ENCODE data around the gene KLF11.

KLF11 gene

DNA sequence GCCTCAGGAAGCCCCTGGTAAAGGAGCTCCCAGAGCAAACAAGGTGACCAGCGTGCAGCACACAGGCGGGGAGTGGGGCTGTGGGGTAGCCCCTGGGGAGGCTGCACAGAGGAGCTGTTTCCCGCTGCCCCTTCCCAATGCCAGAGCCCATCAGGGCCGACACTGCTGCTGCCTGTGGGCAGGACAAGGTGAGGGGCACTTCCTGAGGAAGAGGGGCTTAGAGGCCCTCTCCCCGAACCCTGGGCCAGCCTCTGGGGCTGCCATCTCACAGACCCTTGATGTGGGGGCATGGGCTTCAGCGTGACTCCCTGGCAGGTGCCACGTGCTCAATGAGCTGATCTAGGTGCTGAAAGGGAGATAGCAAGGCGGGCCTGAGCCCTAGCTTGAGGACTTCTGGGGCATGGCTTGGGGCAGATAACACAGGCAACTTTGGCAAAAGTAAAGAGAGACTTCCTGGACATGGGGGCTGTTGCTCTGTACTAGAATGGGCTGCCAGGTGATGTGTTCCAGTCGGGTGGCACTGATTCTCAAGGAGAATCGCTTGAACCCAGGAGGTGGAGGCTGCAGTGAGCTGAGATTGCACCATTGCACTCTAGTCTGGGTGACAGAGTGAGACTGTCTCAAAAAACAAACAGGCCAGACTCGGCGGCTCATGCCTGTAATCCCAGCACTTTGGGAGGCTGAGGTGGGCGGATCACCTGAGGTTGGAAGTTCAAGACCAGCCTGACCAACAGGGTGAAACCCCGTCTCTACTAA lies 9.9 kb upstream of the KLF11 start:
- no peak for DNase-seq (ENCODE audit: low read depth, low spot score)
- Histone ChIP-seq H3K9me3 (ENCODE audit: control insufficient read depth, insufficient read depth, low read length) (no peaks in the 10 kb centered on the region), H3K27me3 (ENCODE audit: control insufficient read depth, insufficient read depth, low read length) (no peaks in the 10 kb centered on the region), H3K4me3 (ENCODE audit: low read length) (no peak overlapping the region), H3K36me3 (ENCODE audit: control insufficient read depth, insufficient read depth, low read length) (no peaks in the 10 kb centered on the region; the same call in 1 of the 2 replicates), H3K4me1 (ENCODE audit: control insufficient read depth, insufficient read depth, low read length) (peaks cover 3% of the 10 kb centered on the region), H3K27ac (ENCODE audit: low read length) (no peak overlapping the region)
- no CpG with 5 or more reads among the region's 14 CpGs for WGBS (ENCODE audit: insufficient coverage, insufficient read length)

DNA sequence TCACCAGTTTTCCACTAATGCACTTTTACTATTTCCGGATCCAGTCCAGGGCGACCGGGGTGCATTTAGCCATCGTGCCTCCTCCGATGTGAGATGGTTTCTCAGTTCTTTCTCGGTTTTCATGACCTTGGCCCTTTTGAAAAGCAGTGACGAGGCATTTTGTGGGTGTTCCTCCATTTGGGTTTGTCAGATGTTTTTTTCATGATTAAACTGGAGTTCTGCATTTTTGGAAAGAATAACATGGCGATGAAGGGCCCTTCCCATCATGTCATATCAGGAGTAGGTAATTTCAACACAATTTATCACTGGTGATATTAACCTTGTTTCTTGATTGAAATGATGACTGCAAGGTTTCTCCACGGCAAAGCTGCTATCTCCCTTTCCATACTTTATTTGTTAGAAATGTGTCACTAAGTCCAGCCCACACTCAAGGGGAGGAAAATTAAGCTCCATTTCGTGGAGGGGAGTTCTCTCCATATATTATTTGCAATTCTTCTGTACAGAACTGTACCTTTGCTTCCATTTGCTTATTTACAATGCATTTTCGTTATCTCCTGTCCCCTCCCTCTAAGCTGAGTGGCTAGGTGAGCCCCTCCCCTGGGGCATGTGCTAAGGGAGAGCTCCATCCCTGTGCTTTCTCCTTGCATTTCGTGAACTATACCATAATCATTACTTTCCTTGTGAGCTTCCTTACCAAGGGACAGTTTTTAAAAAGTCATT lies 8.9 kb upstream of the KLF11 start:
- Histone ChIP-seq H3K36me3 (ENCODE audit: control insufficient read depth, insufficient read depth, low read length) (no peaks in the 10 kb centered on the region; the same call in 1 of the 2 replicates), H3K27me3 (ENCODE audit: control insufficient read depth, insufficient read depth, low read length) (no peaks in the 10 kb centered on the region), H3K9me3 (ENCODE audit: control insufficient read depth, insufficient read depth, low read length) (no peaks in the 10 kb centered on the region), H3K4me3 (ENCODE audit: low read length) (no peak overlapping the region), H3K27ac (ENCODE audit: low read length) (no peak overlapping the region), H3K4me1 (ENCODE audit: control insufficient read depth, insufficient read depth, low read length) (peaks cover 1% of the 10 kb centered on the region)
- no peak for DNase-seq (ENCODE audit: low read depth, low spot score)
- WGBS (ENCODE audit: insufficient coverage, insufficient read length): no CpG with 5 or more reads among the region's 12 CpGs

DNA sequence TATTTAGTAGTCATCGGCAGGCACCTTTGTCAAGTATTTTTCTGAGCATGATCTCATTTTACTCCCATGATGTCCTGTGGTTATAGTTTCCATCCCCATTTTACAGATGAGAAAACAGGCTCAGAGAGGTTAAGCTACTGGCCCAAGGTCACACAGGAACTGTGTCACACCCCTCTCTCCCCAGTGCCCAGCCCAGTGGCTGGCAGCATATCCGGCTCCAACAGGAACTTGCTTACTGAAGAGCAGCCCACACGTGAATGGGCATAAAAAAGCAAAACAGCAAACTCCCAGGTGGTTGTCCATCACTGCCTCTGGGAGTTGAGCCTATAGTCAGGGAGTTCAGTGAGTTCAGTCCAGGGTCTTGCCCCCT lies 8.3 kb upstream of the KLF11 start:
- Histone ChIP-seq H3K36me3 (ENCODE audit: control insufficient read depth, insufficient read depth, low read length) (no peaks in the 10 kb centered on the region; the same call in 1 of the 2 replicates), H3K4me3 (ENCODE audit: low read length) (no peak overlapping the region), H3K27me3 (ENCODE audit: control insufficient read depth, insufficient read depth, low read length) (no peaks in the 10 kb centered on the region), H3K9me3 (ENCODE audit: control insufficient read depth, insufficient read depth, low read length) (no peaks in the 10 kb centered on the region), H3K27ac (ENCODE audit: low read length) (no peak overlapping the region), H3K4me1 (ENCODE audit: control insufficient read depth, insufficient read depth, low read length) (peaks cover 1% of the 10 kb centered on the region)
- no CpG with 5 or more reads among the region's 3 CpGs for WGBS (ENCODE audit: insufficient coverage, insufficient read length)
- no peak for DNase-seq (ENCODE audit: low read depth, low spot score)

DNA sequence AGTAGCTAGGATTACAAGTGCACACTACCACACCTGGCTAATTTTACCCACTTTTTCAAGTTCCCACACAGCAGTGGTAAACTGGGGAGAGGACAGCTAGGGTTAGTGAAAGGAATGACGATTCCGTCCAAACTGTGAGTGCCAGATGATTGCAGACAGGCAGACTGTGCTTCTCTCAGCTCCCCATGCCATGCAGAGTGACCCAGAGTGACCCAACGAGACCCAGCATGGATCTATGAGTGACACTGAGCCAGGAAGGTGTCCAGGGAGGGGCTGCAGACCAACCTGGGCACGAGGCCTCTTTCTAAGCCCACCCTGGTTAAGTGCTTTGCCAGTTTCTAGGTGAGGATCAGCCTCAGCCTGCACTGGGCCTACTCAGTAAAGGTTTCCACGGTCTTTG lies 7.7 kb upstream of the KLF11 start:
- Histone ChIP-seq H3K36me3 (ENCODE audit: control insufficient read depth, insufficient read depth, low read length) (no peaks in the 10 kb centered on the region; the same call in 1 of the 2 replicates), H3K4me1 (ENCODE audit: control insufficient read depth, insufficient read depth, low read length) (peaks cover 1% of the 10 kb centered on the region; the same call in 1 of the 2 replicates), H3K9me3 (ENCODE audit: control insufficient read depth, insufficient read depth, low read length) (no peaks in the 10 kb centered on the region), H3K27me3 (ENCODE audit: control insufficient read depth, insufficient read depth, low read length) (no peaks in the 10 kb centered on the region), H3K27ac (ENCODE audit: low read length) (no peak overlapping the region), H3K4me3 (ENCODE audit: low read length) (no peak overlapping the region)
- DNase-seq (ENCODE audit: low read depth, low spot score): no peak
- WGBS (ENCODE audit: insufficient coverage, insufficient read length): no CpG with 5 or more reads among the region's 5 CpGs

DNA sequence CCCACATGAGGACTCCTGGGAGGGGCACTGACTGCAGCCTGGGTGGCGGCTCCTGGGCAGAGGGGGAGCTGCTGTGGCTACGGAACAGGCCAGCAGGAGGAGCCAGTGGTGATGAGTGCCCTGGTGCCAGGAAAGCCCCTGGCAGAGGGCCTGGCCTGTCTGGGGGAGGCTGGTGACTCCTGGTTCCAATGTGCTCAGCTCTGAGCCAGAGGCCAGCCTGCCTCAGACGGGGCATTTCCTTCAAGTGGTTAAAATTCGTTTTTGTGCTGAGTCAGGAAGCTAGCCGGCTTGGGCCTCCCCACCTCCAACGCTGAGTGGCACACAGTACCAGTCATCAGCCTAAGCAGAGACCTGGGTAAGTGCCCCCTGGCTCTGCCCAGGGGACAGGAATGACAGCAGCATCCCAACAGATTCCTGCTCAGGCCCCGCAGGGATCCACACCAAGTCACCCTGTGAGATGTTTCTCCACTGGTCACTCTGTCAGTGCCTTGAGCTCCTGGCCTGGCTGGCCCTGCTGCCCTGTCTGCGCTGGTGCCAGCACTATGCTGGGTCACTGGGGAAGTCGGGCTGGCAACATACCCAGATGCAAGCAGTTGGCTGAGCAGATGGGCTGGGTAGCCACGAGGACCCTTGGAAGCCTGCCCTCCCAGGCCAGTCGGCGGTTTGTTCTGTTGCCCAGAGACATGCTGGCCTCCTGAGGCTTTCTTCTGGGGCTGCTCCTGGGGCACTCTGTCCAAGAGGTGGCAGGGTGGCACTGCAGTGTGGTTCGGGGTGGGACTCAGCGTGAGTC lies 7.1 kb upstream of the KLF11 start:
- Histone ChIP-seq H3K4me3 (ENCODE audit: low read length) (no peak overlapping the region), H3K27me3 (ENCODE audit: control insufficient read depth, insufficient read depth, low read length) (no peaks in the 10 kb centered on the region), H3K27ac (ENCODE audit: low read length) (no peak overlapping the region), H3K9me3 (ENCODE audit: control insufficient read depth, insufficient read depth, low read length) (no peaks in the 10 kb centered on the region), H3K4me1 (ENCODE audit: control insufficient read depth, insufficient read depth, low read length) (peaks cover 1% of the 10 kb centered on the region; the same call in 1 of the 2 replicates), H3K36me3 (ENCODE audit: control insufficient read depth, insufficient read depth, low read length) (no peaks in the 10 kb centered on the region; the same call in 1 of the 2 replicates)
- WGBS (ENCODE audit: insufficient coverage, insufficient read length): no CpG with 5 or more reads among the region's 14 CpGs
- no peak for DNase-seq (ENCODE audit: low read depth, low spot score)

DNA sequence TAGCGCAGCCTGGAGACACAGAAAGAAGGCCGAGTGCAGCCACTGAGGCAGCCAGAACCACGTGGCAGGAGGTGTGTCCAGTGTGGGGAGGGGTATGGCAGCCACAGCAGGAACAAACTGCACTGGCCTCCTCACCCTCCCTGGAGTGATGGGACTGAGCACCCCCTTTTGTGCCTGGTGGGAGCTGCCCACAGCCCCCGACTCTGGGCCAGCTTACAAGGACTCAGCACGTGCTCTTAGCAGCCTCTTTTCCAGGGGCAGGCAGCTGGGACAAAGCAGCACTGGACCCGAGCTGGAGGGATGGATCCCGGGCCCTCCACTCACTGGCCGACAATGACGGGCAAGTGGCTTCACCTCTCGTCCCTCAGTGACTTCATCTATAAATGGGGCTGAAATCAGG lies 5.2 kb upstream of the KLF11 start:
- no peaks in the 10 kb centered on the region; the same call in 1 of the 2 replicates for H3K36me3 ChIP-seq (ENCODE audit: control insufficient read depth, insufficient read depth, low read length)
- no peak overlapping the region for H3K27ac ChIP-seq (ENCODE audit: low read length)
- no peaks in the 10 kb centered on the region for H3K9me3 ChIP-seq (ENCODE audit: control insufficient read depth, insufficient read depth, low read length)
- H3K4me1 ChIP-seq (ENCODE audit: control insufficient read depth, insufficient read depth, low read length): peaks cover 5% of the 10 kb centered on the region
- no peak for DNase-seq (ENCODE audit: low read depth, low spot score)
- WGBS (ENCODE audit: insufficient coverage, insufficient read length): no CpG with 5 or more reads among the region's 10 CpGs
- peaks cover 1% of the 10 kb centered on the region; the same call in 1 of the 2 replicates for H3K27me3 ChIP-seq (ENCODE audit: control insufficient read depth, insufficient read depth, low read length)
- H3K4me3 ChIP-seq (ENCODE audit: low read length): no peak overlapping the region

DNA sequence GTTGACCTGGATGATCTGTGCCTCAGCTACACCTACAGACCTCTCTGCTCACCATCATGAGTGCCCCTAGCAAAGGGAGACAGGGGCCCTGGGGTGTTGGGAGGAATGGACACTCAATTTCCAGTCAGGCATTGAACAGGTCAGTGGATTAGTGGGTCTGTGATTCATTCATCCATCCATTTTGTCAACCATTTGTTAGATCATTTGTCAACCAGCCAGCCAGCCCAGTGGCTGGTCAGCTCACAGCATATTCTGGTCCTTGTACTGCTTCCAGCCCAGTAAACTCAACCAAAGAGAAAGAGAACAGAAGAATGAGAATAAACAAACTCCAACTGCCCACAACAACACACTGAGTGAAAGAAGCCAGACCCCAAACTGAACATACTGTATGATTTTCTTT lies 4.6 kb upstream of the KLF11 start:
- peaks cover 1% of the 10 kb centered on the region; the same call in 1 of the 2 replicates for H3K27me3 ChIP-seq (ENCODE audit: control insufficient read depth, insufficient read depth, low read length)
- no peak overlapping the region for H3K4me3 ChIP-seq (ENCODE audit: low read length)
- H3K4me1 ChIP-seq (ENCODE audit: control insufficient read depth, insufficient read depth, low read length): peaks cover 5% of the 10 kb centered on the region
- H3K9me3 ChIP-seq (ENCODE audit: control insufficient read depth, insufficient read depth, low read length): no peaks in the 10 kb centered on the region
- H3K27ac ChIP-seq (ENCODE audit: low read length): no peak overlapping the region
- no peak for DNase-seq (ENCODE audit: low read depth, low spot score)
- H3K36me3 ChIP-seq (ENCODE audit: control insufficient read depth, insufficient read depth, low read length): no peaks in the 10 kb centered on the region; the same call in 1 of the 2 replicates

DNA sequence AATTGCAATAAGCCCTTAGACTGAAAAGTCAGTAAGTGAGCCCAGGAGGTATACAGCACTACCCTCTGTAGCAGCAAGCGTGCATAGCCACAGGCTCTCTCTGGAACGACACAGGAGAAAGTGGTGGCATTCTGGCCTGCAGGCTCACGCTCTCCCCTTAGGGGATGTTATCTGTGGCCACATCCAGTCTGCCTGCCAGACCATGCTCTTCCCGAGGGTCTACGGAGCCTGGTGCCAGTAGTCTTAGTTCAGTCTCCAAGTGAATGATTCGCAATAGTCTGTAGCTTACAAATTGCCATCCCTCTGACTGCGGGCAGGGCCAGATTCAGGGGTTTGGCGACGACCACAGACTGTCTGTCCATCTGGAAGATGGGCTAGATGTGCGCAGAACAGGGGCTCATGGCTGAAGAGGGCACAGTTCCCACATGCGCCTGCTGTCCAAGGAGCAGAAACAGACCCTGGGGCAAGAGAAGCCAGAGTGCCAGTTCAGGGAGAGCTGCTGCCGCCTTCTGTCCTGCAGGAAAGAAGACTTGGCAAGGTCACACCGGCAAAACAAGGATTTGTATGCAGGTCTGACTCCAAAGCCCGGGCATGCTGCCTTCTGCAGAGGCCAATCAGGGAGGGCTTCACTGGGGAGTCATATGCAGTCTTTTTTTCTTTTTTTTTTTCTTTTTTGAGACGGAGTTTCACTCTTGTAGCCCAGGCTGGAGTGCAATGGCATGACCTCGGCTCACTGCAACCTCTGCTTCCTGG lies 3.5 kb upstream of the KLF11 start:
- Histone ChIP-seq H3K4me1 (ENCODE audit: control insufficient read depth, insufficient read depth, low read length) (peaks cover 7% of the 10 kb centered on the region), H3K4me3 (ENCODE audit: low read length) (no peak overlapping the region), H3K9me3 (ENCODE audit: control insufficient read depth, insufficient read depth, low read length) (no peaks in the 10 kb centered on the region), H3K27ac (ENCODE audit: low read length) (no peak overlapping the region), H3K36me3 (ENCODE audit: control insufficient read depth, insufficient read depth, low read length) (no peaks in the 10 kb centered on the region; the same call in 1 of the 2 replicates), H3K27me3 (ENCODE audit: control insufficient read depth, insufficient read depth, low read length) (peaks cover 1% of the 10 kb centered on the region; the same call in 1 of the 2 replicates)
- no CpG with 5 or more reads among the region's 16 CpGs for WGBS (ENCODE audit: insufficient coverage, insufficient read length)
- no peak for DNase-seq (ENCODE audit: low read depth, low spot score)

DNA sequence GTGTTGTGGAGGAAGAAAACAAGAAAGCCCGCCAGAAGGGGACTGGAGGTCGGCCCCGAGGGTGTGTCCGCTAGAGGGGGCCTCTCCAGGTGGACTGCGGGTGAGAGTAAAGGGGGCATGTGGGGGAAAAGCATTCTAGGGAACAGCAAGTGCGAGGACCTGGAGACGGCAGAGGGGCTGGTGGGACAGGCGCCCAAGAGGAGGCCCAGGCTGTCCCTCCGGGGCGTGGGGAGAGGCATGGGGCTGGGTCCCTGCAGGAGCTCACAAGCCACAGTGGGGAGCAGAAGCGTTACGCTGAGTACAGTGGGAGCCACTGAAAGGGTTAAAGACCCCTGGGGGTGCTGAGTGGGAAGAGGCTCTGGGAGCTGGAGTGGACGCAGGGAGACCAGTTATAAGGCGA lies 1.6 kb upstream of the KLF11 start:
- no peak overlapping the region; the same call in 1 of the 2 replicates for H3K4me3 ChIP-seq (ENCODE audit: low read length)
- H3K27me3 ChIP-seq (ENCODE audit: control insufficient read depth, insufficient read depth, low read length): peaks cover 1% of the 10 kb centered on the region; the same call in 1 of the 2 replicates
- H3K9me3 ChIP-seq (ENCODE audit: control insufficient read depth, insufficient read depth, low read length): no peaks in the 10 kb centered on the region
- H3K27ac ChIP-seq (ENCODE audit: low read length): no peak overlapping the region
- no CpG with 5 or more reads among the region's 14 CpGs for WGBS (ENCODE audit: insufficient coverage, insufficient read length)
- H3K36me3 ChIP-seq (ENCODE audit: control insufficient read depth, insufficient read depth, low read length): no peaks in the 10 kb centered on the region; the same call in 1 of the 2 replicates
- peaks cover 6% of the 10 kb centered on the region; the same call in 1 of the 2 replicates for H3K4me1 ChIP-seq (ENCODE audit: control insufficient read depth, insufficient read depth, low read length)
- no peak for DNase-seq (ENCODE audit: low read depth, low spot score)

Measured in iPS DF 6.9 (cell line).